Progenitor cell of endocrine pancreas (in vitro differentiated cells): ENCODE data around the gene IFITM10. TPM values are rescaled to one million over a fixed set of nuclear protein-coding genes. Genes with fewer than 3 reads are reported as not detected.

Experiments used
- DNase-seq: peaks from one replicate; pipeline ENCODE4 v3.0.0; 2021; ENCODE audit warnings: low spot score; ENCODE audit not compliant: unreplicated experiment
- H3K27ac Mint-ChIP-seq: 2 replicates; pipeline ENCODE4 v1.8.0; 2021; ENCODE audit warnings: mild to moderate bottlenecking, moderate library complexity, mixed read lengths
- H3K27me3 Mint-ChIP-seq: 2 replicates; pipeline ENCODE4 v1.8.0; 2021; ENCODE audit warnings: mixed read lengths
- H3K36me3 Mint-ChIP-seq: 2 replicates; pipeline ENCODE4 v1.8.0; 2022; ENCODE audit warnings: mixed read lengths; ENCODE audit not compliant: insufficient read depth
- H3K4me1 Mint-ChIP-seq: 2 replicates; pipeline ENCODE4 v1.8.0; 2021; ENCODE audit warnings: low read depth, mixed read lengths
- H3K4me3 Mint-ChIP-seq: 2 replicates; pipeline ENCODE4 v1.8.0; 2021; ENCODE audit warnings: low read depth, mild to moderate bottlenecking, moderate library complexity, mixed read lengths
- H3K9me3 Mint-ChIP-seq: 2 replicates; pipeline ENCODE4 v1.8.0; 2021; ENCODE audit warnings: low read depth, mixed read lengths
- total RNA-seq: library from RNA; stranded (reverse); gene quantifications from 2 replicates; pipeline ENCODE4 v1.2.1, GENCODE V29; 2021
- TF ChIP-seq, protein P1 (sequence below): fragments of 200-600 bp; sonication (generic); IDR thresholded peaks from one replicate; pipeline ENCODE4 v1.5.0; 2021; ENCODE audit warnings: antibody characterized with exemption, mild to moderate bottlenecking; ENCODE audit not compliant: unreplicated experiment

IFITM10 gene
- total RNA-seq, 1 donor from 2014 or later, result 1.2 TPM

DNA sequence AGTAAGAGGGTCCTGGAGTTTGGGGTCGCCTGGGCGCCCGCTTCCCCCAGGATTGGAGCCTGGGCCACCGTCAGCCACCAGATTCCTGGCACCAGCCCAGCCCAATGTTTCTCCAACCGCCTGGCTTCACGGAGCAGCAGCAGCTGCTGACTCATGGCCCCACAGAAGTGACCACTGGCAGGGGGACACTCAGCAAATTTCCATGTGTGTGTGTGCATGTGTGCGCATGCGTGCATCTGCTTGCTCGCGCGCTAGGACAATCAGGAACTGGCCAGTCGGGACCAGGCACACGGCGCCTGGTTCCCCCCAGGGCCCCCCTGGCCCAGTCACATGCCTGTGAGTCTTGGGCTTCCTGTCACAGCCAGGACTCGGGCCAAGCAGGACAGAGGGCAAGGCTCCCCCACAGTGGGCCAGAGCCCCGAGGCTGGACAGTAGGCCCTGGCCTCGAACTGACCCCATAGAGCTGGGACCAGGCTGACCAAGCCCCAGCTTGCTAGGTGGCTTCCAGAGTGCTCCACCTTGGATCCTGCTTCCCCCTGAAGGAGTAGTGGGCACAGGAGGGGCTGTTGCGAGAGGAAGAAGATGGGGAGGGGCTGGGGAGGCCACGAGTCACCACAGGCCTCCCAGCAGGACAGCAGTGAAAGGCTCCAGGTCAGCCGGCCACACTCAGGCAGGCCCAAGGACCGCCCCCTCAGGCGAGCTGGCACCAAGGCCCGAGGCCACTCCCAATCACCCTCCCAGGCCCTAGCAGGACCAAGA, 10.1 kb upstream of the IFITM10 start:
- no peaks in the 10 kb centered on the region for H3K9me3 Mint-ChIP-seq
- DNase-seq, result no peak
- no peak overlapping the region for H3K4me3 Mint-ChIP-seq
- H3K36me3 Mint-ChIP-seq, result no peaks in the 10 kb centered on the region
- TF ChIP-seq, protein P1, sequence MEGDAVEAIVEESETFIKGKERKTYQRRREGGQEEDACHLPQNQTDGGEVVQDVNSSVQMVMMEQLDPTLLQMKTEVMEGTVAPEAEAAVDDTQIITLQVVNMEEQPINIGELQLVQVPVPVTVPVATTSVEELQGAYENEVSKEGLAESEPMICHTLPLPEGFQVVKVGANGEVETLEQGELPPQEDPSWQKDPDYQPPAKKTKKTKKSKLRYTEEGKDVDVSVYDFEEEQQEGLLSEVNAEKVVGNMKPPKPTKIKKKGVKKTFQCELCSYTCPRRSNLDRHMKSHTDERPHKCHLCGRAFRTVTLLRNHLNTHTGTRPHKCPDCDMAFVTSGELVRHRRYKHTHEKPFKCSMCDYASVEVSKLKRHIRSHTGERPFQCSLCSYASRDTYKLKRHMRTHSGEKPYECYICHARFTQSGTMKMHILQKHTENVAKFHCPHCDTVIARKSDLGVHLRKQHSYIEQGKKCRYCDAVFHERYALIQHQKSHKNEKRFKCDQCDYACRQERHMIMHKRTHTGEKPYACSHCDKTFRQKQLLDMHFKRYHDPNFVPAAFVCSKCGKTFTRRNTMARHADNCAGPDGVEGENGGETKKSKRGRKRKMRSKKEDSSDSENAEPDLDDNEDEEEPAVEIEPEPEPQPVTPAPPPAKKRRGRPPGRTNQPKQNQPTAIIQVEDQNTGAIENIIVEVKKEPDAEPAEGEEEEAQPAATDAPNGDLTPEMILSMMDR, result no peak
- H3K4me1 Mint-ChIP-seq, result peaks cover 3% of the 10 kb centered on the region
- no peak overlapping the region for H3K27ac Mint-ChIP-seq
- H3K27me3 Mint-ChIP-seq, result no peaks in the 10 kb centered on the region

DNA sequence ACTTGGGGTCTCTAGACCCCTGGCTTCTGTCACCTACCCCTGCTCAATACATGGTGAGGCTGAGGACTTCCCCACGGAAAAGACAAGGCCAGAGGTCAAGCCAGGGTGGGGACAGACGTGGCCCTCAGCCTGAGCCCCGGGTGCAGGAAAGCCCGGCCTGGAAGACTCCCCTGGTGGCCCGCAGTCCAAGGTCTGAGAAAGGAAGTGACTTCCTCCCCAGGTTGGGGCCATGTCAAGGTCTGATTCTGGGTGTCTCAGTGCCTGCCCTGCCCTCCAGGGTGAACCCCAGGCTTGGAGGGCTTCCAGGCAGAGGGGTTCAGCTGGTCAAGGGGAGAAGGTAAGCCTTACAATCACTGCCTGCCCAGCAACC, 9.4 kb upstream of the IFITM10 start:
- no peak overlapping the region for H3K4me3 Mint-ChIP-seq
- H3K27me3 Mint-ChIP-seq, result no peaks in the 10 kb centered on the region
- no peak overlapping the region for H3K27ac Mint-ChIP-seq
- H3K36me3 Mint-ChIP-seq, result no peaks in the 10 kb centered on the region
- no peak for DNase-seq
- TF ChIP-seq, protein P1, result no peak
- H3K9me3 Mint-ChIP-seq, result no peaks in the 10 kb centered on the region
- peaks cover 3% of the 10 kb centered on the region for H3K4me1 Mint-ChIP-seq

DNA sequence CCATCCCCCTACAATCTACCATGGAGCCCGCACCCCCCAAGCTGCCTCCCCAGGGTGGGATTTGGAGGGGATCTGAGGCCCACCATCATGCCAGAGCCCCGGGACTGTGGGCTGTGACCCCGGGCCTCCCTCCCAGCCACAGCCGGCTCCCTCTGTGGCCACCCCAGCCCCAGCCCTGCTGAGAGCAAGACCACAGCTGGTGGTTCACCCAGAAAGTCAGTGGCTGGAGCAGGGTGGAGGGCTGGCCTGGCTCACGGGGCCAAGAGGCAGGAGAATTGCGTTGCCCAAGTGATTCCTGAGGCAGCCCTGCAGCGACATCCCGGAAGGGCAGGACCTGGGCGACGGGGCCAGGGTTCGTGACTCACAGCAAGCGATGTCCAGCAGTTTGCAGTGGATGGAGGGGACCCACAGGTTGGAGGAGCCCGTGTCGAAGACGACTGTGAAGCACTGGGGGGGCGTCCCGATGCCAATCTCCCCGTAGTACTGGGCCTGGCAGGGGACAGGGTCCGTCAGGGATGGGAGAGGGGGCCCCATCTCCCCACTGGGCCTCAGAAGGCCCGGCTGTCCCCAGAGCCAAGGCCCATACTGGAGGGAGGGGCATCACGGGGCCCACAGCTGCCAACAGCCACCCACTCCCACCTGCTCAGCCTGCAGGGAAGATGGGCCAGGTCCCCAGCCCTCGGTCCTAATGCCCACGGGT, 8.9 kb upstream of the IFITM10 start:
- TF ChIP-seq, protein P1, result no peak
- no peak overlapping the region for H3K4me3 Mint-ChIP-seq
- DNase-seq, result no peak
- no peaks in the 10 kb centered on the region for H3K9me3 Mint-ChIP-seq
- no peak overlapping the region for H3K27ac Mint-ChIP-seq
- H3K27me3 Mint-ChIP-seq, result no peaks in the 10 kb centered on the region
- peaks cover 2% of the 10 kb centered on the region for H3K4me1 Mint-ChIP-seq
- no peaks in the 10 kb centered on the region for H3K36me3 Mint-ChIP-seq

DNA sequence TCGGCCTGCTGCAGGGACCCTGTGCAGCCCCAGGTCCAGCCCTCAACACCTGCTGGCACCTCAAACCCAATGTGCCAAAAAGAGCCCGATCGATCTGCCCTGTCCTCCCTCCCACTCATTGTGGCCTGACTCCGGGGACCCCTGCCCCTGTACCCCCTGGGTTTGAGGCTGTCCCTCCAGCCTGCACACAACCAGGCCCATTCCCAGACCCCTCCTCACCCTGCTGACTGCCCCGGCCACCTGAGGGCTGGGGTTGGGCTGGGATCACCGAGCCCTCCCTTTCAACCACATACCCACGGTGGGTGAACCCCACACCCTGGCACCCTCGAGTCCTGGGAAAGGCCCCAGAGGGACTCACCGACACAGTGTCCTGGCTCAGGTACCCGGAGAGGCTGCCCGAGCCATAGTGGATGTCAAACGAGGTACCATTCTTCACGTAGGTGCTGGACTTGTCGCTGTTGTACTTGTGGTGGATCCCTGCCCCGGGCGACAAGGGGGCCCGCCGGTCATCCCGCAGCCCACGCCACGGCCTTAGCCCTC, 8.3 kb upstream of the IFITM10 start:
- Mint-ChIP-seq H3K9me3 (no peaks in the 10 kb centered on the region), H3K27me3 (no peaks in the 10 kb centered on the region), H3K4me1 (no peaks in the 10 kb centered on the region), H3K36me3 (no peaks in the 10 kb centered on the region), H3K4me3 (no peak overlapping the region), H3K27ac (no peak overlapping the region)
- no peak for DNase-seq
- TF ChIP-seq, protein P1, result no peak

DNA sequence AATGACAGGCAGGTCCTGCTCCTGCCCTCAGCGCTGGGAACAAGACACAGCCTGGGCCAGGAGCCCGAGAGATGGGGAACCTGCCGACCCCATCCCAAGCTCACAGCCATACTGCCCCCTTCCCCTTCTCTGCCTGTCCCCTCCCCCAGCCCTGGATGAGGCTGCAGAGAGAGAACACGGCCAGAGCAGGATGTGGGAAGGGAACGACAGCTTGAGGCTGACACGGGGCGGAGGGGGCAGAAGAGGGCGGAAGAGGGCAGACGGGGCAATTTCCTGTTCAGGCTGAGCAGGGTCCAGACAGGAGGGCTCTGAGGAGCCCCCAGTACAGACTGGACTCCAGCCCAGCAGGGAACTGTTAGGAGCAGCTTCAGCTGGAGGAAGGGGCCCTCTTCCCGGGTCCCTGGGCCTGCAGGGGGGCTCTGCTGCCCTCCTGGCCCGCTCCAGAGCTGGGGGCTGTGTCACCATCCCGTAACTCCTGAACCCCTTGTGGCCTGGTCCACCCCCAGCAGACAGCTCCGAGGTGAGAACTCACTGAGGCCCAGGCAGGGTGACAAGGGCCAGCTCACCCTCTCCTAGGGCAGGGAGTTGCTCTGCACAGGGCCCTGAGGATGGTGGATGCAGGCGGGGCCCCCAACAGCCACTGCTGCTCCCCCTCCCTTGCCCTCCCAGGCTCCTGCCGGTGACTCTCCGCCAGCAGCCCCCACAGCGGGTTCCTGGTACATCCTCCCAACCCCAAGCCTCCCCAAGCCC, 7.6 kb upstream of the IFITM10 start:
- Mint-ChIP-seq H3K36me3 (no peaks in the 10 kb centered on the region), H3K27ac (no peak overlapping the region), H3K4me3 (no peak overlapping the region), H3K9me3 (no peaks in the 10 kb centered on the region), H3K27me3 (no peaks in the 10 kb centered on the region), H3K4me1 (no peaks in the 10 kb centered on the region)
- DNase-seq, result no peak
- TF ChIP-seq, protein P1, result no peak
